Measurements from ENCODE around the gene PLCD1.

PLCD1 gene

DNA sequence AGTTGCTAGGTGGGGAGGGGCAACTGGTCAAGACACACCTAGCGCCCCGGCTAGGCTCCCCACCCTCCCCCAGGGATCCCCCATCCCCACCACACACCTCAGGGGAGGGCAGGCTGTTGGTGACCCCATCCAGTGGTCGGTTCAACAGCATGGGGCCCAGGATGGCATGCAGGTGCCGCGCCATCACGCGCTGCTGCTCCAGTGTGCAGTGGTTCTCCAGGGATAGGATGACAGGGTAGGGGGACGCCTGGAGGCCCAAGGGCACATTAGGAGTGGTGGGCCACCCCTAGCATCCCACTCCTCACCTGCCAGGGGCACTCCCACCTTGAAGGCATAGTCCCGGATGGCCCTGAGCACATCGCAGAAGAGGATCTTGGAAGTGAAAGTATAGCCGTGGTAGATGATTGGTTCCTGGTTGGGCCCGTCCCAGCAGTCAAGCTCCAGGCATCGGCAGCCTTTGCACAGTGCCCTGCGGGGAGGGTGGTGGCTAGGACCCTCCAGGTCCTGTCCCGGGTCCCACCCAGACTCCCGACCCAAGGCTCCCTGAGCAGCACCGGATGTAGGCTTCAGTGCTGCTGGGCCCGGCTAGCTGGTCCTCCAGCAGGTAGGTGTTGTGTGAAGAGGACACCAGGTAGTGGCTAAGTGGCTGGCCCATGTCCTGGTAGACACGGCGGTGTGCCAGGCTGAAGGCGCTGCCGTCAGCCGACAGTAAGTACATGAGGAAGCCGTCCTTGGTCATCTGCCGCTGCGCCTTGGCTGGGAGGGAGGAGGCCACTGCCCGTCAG is 19.4 kb downstream of the PLCD1 start:
- H3K27ac ChIP-seq, result no peak overlapping the region
- TF ChIP-seq, protein P1, sequence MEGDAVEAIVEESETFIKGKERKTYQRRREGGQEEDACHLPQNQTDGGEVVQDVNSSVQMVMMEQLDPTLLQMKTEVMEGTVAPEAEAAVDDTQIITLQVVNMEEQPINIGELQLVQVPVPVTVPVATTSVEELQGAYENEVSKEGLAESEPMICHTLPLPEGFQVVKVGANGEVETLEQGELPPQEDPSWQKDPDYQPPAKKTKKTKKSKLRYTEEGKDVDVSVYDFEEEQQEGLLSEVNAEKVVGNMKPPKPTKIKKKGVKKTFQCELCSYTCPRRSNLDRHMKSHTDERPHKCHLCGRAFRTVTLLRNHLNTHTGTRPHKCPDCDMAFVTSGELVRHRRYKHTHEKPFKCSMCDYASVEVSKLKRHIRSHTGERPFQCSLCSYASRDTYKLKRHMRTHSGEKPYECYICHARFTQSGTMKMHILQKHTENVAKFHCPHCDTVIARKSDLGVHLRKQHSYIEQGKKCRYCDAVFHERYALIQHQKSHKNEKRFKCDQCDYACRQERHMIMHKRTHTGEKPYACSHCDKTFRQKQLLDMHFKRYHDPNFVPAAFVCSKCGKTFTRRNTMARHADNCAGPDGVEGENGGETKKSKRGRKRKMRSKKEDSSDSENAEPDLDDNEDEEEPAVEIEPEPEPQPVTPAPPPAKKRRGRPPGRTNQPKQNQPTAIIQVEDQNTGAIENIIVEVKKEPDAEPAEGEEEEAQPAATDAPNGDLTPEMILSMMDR (IDR thresholded peaks at IDR 0.05), result no peak
- TF ChIP-seq ZFX (IDR thresholded peaks at IDR 0.05; ENCODE audit: borderline replicate concordance), result no peak

DNA sequence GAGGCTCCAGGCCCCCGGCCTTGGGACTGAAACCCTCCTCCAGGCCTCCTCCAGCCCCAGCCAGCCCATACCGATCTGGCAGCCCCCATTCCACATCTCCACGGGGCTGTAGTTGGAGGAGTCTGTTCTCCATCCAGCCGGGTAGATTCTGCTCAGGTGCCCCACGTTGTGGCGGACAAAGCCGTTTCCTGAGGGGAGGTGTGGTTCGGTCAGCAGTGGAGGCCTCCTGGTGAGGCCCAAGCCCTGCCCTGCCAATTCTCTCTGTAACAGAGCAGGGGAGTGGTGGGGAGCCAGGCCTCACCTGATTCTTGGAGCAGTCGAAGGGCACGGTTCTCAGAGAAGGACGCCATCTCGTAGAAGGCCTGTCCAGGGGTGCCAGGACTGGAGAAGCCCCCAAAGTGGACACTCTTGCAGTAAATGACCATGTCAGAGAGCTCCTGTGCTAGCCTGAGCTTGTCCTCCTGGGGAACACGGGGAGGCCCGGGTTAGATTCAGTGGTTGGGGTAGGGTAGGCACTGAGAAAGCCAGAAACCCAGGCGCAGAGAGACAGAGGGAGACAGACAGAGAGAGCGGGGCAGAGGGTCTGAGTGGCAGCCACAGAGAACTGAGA is 20.4 kb downstream of the PLCD1 start:
- TF ChIP-seq ZFX (IDR thresholded peaks at IDR 0.05; ENCODE audit: borderline replicate concordance), result no peak
- TF ChIP-seq, protein P1 (IDR thresholded peaks at IDR 0.05), result no peak
- no peak overlapping the region for H3K27ac ChIP-seq

DNA sequence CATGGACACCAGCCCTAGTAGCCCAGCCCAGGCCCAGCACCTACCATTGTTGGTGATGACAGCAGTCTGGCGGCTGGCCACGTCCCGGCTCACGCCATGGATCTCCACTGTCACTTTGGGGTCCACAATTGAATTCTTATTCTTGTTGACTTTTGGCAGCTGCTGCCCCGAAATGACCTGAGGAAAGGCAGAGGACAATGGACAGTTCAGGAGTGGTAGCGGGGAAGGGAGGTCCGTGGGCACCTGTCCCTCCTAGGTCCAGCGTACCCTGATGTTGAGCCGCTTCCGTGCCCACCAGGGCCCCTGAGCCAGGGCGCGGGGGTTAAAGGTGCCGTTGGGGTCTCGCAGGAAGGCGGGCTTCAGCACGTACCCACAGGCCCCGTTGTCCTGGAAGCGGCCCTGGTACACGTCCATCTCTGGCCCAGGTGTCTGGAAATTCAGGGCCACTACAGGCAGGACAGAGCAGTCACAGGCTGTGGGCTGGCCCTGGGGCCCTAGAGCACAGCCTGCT is 21.2 kb downstream of the PLCD1 start:
- TF ChIP-seq, protein P1 (IDR thresholded peaks at IDR 0.05), result no peak
- no peak for TF ChIP-seq ZFX (IDR thresholded peaks at IDR 0.05; ENCODE audit: borderline replicate concordance)
- no peak overlapping the region for H3K27ac ChIP-seq

DNA sequence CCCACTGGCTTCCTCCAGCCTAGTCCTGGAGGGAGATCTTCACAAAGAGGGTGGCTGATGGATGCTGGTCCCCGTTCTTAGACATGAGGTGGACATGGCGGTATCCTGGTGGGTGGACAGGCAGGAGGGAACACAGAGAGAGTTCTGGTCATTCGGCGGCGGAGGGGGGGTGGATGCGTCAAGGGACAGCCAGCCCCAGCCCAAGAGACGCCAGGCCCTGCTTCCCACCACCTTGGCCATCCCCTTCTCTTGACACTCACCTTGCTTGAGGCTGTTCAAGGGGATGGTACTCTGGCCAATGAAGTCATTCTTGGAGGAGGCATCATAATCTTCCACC is 21.7 kb downstream of the PLCD1 start:
- no peak overlapping the region for H3K27ac ChIP-seq
- no peak for TF ChIP-seq ZFX (IDR thresholded peaks at IDR 0.05; ENCODE audit: borderline replicate concordance)
- TF ChIP-seq, protein P1 (IDR thresholded peaks at IDR 0.05), result no peak

DNA sequence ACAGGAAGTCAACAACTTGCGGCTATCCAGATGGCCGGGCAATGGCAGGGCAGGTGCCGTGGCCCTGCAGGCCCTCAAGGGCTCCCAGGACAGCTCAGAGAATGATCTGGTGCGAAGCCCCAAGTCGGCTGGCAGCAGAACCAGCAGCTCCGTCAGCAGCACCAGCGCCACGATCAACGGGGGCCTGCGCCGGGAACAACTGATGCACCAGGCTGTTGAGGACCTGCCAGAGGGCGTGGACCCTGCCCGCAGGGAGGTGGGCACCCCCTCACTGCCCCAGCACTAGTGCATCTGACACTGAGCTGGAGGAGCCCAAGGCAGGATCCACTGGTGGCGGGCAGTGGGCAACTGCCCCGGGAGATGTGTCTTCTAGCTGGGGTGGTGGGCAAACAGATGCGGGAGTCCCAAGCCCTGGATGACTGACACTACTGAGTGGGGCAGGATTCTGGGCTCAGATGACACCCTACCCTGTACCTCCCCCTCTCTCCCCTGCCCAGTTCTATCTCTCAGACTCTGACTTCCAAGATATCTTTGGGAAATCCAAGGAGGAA is 22.9 kb downstream of the PLCD1 start:
- TF ChIP-seq, protein P1 (IDR thresholded peaks at IDR 0.05), result no peak
- TF ChIP-seq ZFX (IDR thresholded peaks at IDR 0.05; ENCODE audit: borderline replicate concordance), result no peak
- no peak overlapping the region for H3K27ac ChIP-seq

DNA sequence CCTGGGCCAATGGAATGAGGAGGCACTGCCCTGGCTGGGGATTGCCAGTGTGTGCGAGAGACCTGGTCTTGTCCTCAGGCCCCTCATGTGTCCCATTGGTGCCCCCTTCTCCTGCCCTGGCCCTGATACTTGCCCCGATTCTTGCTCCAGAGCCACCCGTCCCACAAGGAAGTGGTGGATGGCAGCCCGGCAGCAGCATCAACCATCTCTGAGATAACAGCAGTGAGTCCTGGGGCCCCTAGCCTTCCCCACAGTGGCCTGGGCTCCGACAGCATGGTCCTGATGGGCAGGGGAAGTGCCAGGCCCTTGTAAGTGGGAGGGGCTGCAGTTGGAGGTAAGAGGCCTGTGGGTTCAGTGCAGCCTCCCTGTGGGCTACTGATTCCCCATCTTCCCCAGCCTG is 23.4 kb downstream of the PLCD1 start:
- TF ChIP-seq, protein P1 (IDR thresholded peaks at IDR 0.05), result no peak
- TF ChIP-seq ZFX (IDR thresholded peaks at IDR 0.05; ENCODE audit: borderline replicate concordance), result no peak
- H3K27ac ChIP-seq, result no peak overlapping the region
